ENCODE results near the gene ATP10A. TPM values are rescaled to one million over a fixed set of nuclear protein-coding genes. Genes with fewer than 3 reads are reported as not detected.

Gene ATP10A
- total and polyA plus RNA-seq, 9 donors = 0.28 to 3.2 (median 1.1) TPM

DNA sequence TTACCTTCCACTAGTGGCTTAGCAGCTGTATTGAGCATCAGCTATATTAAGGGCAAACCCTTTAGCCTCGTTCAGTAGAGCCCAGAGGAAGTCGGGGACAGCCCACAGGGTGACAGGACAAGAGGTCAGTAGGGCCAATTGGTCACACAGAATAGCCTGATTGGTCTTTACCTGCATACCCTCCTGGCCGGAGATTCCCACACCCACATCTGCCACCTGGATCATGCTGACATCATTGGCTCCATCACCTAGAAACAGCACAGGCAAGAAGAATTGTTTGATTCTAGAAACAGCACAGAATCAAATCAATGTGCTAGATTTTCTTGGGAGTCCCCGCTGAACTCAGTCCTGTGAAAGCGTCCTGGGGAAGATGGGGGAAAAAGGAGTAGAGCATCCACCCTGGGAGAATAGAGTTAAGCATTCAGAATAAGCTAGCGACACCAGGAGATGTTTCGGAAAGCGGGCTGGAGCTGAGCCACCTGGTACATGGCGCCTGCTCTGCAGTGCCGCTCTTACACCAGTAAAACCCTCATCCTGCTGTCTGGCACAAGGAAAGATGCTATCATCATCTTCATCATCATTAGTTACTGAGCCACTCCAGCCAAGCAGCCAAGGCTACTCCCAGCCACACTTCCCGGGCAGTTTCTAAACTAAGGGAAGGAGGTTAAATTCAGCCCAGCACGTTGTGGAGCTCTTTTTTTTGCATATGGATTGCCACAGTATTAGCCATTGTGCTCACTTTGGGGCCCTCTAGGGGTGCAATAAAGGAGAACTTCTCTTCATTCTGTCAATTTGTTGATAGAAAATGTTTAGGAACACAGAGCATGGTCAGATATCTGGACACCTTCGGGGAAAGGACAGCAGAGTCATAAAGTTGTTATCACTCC is 171.3 kb downstream of the ATP10A start:
- H3K27me3 ChIP-seq = no peaks in the 10 kb centered on the region
- no peaks in the 10 kb centered on the region for H3K9me3 ChIP-seq
- no peak overlapping the region for H3K4me3 ChIP-seq
- no peaks in the 10 kb centered on the region for H3K36me3 ChIP-seq
- no peak for TF ChIP-seq POLR2A (IDR thresholded peaks at IDR 0.05)
- TF ChIP-seq EP300 (IDR thresholded peaks at IDR 0.05) = no peak
- TF ChIP-seq, protein P1, sequence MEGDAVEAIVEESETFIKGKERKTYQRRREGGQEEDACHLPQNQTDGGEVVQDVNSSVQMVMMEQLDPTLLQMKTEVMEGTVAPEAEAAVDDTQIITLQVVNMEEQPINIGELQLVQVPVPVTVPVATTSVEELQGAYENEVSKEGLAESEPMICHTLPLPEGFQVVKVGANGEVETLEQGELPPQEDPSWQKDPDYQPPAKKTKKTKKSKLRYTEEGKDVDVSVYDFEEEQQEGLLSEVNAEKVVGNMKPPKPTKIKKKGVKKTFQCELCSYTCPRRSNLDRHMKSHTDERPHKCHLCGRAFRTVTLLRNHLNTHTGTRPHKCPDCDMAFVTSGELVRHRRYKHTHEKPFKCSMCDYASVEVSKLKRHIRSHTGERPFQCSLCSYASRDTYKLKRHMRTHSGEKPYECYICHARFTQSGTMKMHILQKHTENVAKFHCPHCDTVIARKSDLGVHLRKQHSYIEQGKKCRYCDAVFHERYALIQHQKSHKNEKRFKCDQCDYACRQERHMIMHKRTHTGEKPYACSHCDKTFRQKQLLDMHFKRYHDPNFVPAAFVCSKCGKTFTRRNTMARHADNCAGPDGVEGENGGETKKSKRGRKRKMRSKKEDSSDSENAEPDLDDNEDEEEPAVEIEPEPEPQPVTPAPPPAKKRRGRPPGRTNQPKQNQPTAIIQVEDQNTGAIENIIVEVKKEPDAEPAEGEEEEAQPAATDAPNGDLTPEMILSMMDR (IDR thresholded peaks at IDR 0.05) = no peak
- intact Hi-C loops (cut with DNase I) = no loop called here
- 66 to 71% (median 67%) methylated on average over 13 of the region's 13 CpGs for WGBS, 3 donors
- H3K27ac ChIP-seq = no peak overlapping the region
- no peak for DNase-seq
- H3K4me1 ChIP-seq (ENCODE audit: insufficient read depth) = no peaks in the 10 kb centered on the region

GRCh38 chr15:25690673-25691543 is 172.2 kb downstream of the ATP10A start:
- Histone ChIP-seq H3K27ac (no peak overlapping the region), H3K36me3 (no peaks in the 10 kb centered on the region), H3K9me3 (no peaks in the 10 kb centered on the region), H3K4me1 (ENCODE audit: insufficient read depth) (no peaks in the 10 kb centered on the region), H3K27me3 (no peaks in the 10 kb centered on the region), H3K4me3 (no peak overlapping the region)
- WGBS, 3 donors = 79 to 86% (median 84%) methylated on average over 18 of the region's 18 CpGs
- TF ChIP-seq EP300 (IDR thresholded peaks at IDR 0.05) (no peak), POLR2A (IDR thresholded peaks at IDR 0.05) (no peak)
- TF ChIP-seq, protein P1 (IDR thresholded peaks at IDR 0.05) = no peak
- intact Hi-C loops (cut with DNase I) = no loop called here
- DNase-seq = no peak

DNA sequence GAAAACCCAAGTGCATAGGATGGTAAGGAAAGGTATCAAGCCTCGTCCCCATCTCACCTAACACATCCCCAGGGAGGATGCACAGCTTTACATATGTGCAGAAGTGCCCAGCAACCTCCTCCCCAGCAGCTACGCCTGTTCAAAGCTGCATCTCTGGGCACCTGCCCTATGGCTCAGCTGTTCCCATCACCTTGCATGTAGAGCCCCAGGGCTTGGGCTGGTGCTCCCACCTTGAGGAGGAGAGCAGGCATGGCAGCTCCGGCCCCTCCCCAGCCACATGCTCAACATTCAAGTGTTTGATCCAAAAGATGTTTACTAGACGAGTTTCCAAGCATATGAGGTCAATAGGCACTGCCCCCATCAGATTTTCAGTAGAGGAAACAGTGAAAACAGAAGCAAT is 173.5 kb downstream of the ATP10A start:
- no peaks in the 10 kb centered on the region for H3K36me3 ChIP-seq
- no peak overlapping the region for H3K4me3 ChIP-seq
- H3K27me3 ChIP-seq = no peaks in the 10 kb centered on the region
- 76 to 82% (median 77%) methylated on average over 4 of the region's 4 CpGs for WGBS, 3 donors
- H3K27ac ChIP-seq = no peak overlapping the region
- intact Hi-C loops (cut with DNase I) = no loop called here
- DNase-seq = no peak
- TF ChIP-seq EP300 (IDR thresholded peaks at IDR 0.05) (no peak), POLR2A (IDR thresholded peaks at IDR 0.05) (no peak)
- TF ChIP-seq, protein P1 (IDR thresholded peaks at IDR 0.05) = no peak
- H3K4me1 ChIP-seq (ENCODE audit: insufficient read depth) = no peaks in the 10 kb centered on the region
- no peaks in the 10 kb centered on the region for H3K9me3 ChIP-seq

DNA sequence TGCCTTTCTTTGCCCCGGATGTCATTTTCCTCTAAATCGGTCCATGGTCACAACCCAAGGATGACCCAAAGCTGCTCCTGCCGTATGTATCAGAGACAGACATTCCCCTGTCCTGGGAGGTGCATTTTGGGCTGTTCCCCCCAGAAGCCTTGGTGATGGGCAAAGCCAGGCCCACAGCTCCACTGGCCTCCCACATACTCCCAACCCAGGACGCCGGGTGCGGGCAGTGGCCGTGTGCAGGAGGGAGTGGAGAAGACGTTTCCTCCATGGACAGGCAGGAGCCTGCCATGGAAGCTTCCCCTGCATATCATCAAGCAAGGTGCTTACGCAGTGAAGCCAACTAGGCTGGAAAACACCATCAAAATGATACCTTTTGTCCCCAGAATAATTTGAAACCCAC is 175.0 kb downstream of the ATP10A start:
- TF ChIP-seq EP300 (IDR thresholded peaks at IDR 0.05) (no peak), POLR2A (IDR thresholded peaks at IDR 0.05) (no peak)
- TF ChIP-seq, protein P1 (IDR thresholded peaks at IDR 0.05) = no peak
- H3K4me1 ChIP-seq (ENCODE audit: insufficient read depth) = peaks cover 4% of the 10 kb centered on the region
- 85 to 93% (median 88%) methylated on average over 9 of the region's 9 CpGs for WGBS, 3 donors

More for the DNA sequence above, 175.0 kb downstream of the ATP10A start:
- no peak overlapping the region for H3K27ac ChIP-seq
- intact Hi-C loops (cut with DNase I) = no loop called here
- H3K27me3 ChIP-seq = no peaks in the 10 kb centered on the region
- H3K4me3 ChIP-seq = no peak overlapping the region
- DNase-seq = no peak
- H3K9me3 ChIP-seq = no peaks in the 10 kb centered on the region
- H3K36me3 ChIP-seq = no peaks in the 10 kb centered on the region

Measured in ovary (tissue), 9 donors.